ENCODE data around the gene ZGPAT.

DNA sequence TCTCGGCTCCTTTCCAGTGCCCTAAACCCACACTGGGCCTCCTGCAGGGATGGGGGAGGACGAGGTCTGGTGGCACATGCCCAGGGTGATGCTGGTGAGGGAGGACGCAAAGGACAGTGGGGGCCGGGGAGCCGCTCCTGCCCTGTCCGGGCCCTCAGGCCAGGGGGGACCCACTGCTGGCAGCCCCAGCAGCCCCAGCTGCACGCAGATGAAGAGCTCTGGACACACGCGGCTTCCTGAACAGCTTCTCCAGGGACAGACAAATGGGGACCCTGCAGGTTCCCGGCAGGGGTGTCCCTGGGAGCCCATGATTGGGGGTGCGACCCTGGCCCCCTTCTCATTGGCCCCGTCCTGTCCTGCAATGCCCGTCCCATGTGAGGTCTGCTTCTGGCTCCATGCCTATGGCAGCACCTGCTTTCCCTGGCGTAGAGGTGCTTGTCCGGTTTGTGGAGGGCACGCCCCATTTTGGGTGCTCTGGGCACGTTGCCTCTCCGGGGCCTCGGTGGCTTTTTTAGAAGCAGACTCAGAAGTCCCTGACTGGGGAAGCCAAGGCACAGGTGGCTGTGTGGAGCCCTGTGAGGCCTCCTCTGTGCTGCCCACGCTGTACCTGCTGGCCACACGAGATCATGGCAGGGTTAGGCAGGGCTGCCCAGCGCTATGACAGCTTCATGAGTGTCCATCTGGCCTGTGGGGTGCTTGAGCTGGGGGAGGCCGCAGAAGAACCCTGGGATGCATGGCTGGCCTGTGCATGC lies 26.8 kb upstream of the ZGPAT start:
- TF ChIP-seq EZH2 (IDR thresholded peaks at IDR 0.05; ENCODE audit: low read depth, low read length, severe bottlenecking): no peak
- TF ChIP-seq, protein P1, sequence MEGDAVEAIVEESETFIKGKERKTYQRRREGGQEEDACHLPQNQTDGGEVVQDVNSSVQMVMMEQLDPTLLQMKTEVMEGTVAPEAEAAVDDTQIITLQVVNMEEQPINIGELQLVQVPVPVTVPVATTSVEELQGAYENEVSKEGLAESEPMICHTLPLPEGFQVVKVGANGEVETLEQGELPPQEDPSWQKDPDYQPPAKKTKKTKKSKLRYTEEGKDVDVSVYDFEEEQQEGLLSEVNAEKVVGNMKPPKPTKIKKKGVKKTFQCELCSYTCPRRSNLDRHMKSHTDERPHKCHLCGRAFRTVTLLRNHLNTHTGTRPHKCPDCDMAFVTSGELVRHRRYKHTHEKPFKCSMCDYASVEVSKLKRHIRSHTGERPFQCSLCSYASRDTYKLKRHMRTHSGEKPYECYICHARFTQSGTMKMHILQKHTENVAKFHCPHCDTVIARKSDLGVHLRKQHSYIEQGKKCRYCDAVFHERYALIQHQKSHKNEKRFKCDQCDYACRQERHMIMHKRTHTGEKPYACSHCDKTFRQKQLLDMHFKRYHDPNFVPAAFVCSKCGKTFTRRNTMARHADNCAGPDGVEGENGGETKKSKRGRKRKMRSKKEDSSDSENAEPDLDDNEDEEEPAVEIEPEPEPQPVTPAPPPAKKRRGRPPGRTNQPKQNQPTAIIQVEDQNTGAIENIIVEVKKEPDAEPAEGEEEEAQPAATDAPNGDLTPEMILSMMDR (IDR thresholded peaks at IDR 0.05; ENCODE audit: control extremely low read depth in 1 of 3, insufficient read depth in 1 of 3, low read depth in 1 of 3, low read length in 3 of 3): no peak
- no peak for TF ChIP-seq EGR1 (IDR thresholded peaks at IDR 0.05; ENCODE audit: borderline replicate concordance, low read depth, low read length)
- 0 out of 2 replicates have a peak, but pooled peaks have one; percentile 18 for TF ChIP-seq POLR2AphosphoS5 (IDR thresholded peaks at IDR 0.05; ENCODE audit: low read depth, low read length)
- no peak for TF ChIP-seq RAD21 (IDR thresholded peaks at IDR 0.05 in 1 of 2, conservative IDR thresholded peaks at IDR 0.05 in 1 of 2; ENCODE audit: low read depth in 2 of 2, low read length in 2 of 2)

All from H1 (cell line).